ENCODE data around the gene ESR1.

The ESR1 gene

DNA sequence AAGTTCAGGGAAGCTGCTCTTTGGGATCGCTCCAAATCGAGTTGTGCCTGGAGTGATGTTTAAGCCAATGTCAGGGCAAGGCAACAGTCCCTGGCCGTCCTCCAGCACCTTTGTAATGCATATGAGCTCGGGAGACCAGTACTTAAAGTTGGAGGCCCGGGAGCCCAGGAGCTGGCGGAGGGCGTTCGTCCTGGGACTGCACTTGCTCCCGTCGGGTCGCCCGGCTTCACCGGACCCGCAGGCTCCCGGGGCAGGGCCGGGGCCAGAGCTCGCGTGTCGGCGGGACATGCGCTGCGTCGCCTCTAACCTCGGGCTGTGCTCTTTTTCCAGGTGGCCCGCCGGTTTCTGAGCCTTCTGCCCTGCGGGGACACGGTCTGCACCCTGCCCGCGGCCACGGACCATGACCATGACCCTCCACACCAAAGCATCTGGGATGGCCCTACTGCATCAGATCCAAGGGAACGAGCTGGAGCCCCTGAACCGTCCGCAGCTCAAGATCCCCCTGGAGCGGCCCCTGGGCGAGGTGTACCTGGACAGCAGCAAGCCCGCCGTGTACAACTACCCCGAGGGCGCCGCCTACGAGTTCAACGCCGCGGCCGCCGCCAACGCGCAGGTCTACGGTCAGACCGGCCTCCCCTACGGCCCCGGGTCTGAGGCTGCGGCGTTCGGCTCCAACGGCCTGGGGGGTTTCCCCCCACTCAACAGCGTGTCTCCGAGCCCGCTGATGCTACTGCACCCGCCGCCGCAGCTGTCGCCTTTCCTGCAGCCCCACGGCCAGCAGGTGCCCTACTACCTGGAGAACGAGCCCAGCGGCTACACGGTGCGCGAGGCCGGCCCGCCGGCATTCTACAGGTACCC is at the start of gene ESR1:
Gene ESR1 (plus strand): TSS at position 170 of the 858 bp plus-strand sequence. CDS start 231 bp downstream, at position 401.
- no peak for DNase-seq (ENCODE audit: low spot score)

DNA sequence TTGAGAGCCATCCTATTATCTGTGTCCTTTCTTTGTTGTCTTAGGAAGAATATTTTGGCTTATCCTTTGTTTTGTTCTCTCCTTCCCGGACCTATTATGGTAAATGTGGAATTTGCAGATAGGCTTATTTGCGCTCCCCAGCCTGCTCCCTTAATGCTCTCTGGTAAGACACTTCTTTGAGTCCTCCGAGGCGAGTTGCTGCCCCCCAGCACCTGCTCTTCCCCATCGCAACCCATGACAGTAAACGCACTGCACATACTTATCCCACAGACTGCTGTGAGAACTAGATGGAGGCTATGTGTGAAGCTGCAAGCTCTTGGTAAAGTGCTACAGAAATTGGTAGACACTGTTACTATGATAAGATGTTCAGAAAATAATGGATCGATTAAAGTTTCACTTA is 47.0 kb upstream of the ESR1 start:
- DNase-seq (ENCODE audit: low spot score), result no peak

DNA sequence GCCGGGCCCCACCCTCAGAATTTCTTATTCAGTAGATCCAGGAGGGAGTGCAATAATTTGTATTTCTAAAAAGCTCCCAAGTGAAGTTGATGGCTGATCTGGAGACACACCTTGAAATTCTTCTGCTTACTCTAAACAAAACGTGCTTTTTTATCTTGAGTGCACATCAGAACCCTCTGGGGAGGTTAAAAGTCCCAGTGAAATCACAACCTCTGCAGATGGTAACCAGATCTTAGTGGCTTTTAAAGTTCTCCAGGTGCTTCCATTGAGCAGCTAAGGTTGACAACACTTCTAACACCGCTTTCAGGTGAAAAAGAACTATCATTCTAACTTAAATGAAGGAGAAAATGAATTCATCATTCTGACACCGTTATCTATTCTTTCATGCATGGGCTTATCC is 45.6 kb upstream of the ESR1 start:
- no peak for DNase-seq (ENCODE audit: low spot score)

- DNase-seq (ENCODE audit: low spot score), result no peak
Measured at GRCh38 chr6:151762817-151763216, 44.7 kb upstream of the ESR1 start.

DNA sequence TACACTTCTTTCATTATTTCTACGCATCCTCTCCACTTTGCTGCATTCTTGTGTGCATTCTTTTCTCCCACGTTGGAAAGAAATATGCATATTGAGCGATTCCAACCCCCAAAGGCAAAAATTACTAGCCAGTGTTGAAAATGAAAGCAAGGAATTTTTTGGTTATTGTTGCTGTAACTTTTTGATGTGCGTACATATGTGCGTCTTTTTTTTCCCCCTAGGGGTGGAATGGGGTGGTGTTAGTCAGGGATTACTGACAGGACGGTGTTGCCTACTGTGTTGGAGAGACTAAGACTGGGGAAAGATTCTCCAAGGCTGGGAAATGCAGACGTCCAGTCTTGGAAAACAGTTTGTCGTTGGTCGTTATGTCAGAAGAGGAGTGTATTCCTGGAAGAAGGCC is 44.2 kb upstream of the ESR1 start:
- DNase-seq (ENCODE audit: low spot score), result no peak

GRCh38 chr6:151763938-151764680 is 43.4 kb upstream of the ESR1 start:
- peak; percentile 41 for DNase-seq (ENCODE audit: low spot score)

DNA sequence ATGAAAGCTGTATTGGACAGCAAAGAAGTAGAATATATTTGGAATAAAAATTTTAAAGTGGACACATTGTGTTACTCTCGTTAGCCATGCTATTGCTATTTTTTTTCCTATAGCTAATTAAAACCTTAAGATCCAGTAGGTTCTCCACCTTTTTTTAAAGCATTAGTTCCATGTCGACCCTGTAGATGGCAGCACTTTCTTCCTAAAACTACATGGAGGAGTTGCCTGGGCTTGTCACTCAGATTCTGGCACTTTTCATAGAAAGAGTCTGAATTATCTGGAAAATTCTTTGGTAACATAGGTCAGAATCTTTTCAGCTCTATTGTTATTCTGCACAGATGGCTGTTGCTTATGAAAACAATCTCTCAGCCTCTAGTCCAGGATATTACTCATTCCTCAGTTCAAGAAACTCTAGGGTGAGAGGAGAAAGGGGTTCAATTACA is 42.0 kb upstream of the ESR1 start:
- peak; percentile 71 for DNase-seq (ENCODE audit: low spot score)

- no peak for DNase-seq (ENCODE audit: low spot score)
Measured at GRCh38 chr6:151772446-151772845, 35.0 kb upstream of the ESR1 start.

DNA sequence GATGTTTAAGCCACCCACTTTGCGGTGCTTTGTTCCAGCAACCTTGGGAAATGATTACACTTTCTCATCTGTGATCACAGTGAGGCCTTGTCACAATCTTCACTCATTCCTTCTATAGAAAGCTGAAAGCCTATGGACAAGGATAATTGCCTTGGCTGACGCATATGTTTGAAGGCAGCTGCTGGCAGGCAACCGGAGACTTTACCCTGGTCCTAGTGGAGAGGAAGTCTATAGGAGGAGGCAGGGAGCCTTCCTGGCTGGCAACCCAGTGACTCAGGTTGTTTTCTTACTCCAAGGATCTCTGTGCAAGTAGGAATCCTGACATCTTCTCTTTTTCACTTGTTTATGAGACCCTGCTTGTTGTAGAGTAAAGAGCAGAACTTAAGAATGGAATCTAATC is 34.1 kb upstream of the ESR1 start:
- no peak for DNase-seq (ENCODE audit: low spot score)

GRCh38 chr6:151782560-151782959 is 24.9 kb upstream of the ESR1 start:
- DNase-seq (ENCODE audit: low spot score), result no peak

DNA sequence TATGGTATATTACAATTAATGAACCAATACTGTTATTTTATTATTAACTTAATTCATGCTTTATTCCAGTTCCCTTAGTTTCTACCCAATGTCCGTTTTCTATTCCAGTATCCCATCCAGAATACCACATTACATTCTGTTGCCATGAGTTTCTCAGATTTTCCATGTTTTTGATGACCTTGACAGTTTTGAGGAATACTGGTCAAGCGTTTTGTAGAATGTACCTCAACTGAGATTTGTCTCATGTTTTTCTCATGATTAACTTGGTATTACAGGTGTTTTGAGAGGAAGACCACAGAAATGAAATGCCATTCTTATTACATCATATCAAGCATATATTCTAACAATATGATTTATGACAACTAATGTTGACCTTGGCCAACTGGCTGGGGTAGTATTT is 23.8 kb upstream of the ESR1 start:
- no peak for DNase-seq (ENCODE audit: low spot score)

DNA sequence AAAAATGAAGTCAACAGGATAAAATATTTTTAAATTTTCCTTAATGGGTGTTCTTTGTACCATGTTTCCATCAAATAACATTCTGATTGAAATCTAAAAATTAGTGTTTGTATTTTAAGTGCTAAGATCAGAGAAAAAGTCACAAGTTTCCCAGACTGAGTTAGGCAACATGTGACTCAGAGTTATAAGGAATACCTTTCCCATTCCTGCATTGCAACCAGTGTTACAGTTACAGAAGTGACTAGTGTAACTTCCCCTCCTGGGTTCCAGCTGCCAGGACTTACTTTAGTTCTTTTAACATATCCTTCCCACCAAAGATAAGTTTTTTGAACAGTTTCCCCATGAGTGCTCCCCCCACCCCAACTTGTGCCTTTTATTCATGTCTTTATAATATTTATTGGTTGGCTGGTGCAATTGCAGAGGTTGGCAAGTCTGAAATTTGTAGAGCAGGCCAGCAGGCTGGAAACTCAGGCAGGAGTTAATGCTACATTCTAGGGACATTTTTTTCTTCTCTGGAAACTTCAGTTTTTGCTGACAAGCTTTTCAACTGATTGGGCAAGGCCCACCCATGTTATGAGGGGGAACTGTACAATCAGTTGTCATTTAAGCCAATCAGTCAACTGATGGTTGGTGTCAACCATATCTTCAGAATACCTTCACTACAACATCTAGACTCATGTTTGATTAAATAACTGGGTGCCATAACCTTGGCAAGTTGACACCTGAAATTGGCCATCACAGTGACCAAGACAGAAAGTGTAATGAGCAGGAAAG is 22.9 kb upstream of the ESR1 start:
- no peak for DNase-seq (ENCODE audit: low spot score)

DNA sequence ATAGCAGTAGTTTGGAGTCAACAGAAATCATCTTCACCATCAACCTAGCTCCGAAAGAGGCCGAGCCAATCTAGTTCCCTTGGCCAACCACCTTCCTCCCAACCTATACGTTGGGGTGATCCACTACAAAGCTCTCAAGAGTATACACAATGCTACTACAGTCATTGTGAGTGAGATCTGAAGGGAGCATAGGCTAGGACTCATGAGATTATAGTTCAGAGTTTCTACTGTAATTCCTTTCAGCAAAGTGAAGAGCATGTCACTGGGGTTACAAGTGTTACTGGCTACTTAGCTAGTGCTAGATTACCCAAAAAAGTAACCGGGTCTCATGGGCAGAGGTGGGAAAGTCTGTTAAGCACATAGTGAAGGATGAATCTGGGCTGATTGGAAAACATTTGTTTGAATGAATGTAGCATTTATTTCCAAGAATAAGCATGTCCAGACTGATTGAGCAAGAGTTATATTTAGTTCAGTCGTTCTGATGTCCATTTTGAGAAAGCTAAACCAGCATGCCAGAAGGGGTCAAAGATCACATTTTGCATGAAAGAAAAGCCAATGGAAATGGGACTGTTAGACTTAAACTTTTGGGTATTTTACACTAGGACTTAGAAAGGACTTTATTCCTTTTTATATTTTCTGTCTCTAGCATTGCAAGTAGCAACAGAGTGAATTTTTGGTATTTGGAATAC is 10.5 kb upstream of the ESR1 start:
- DNase-seq (ENCODE audit: low spot score), result no peak

GRCh38 chr6:151803743-151804142 is 3.7 kb upstream of the ESR1 start:
- no peak for DNase-seq (ENCODE audit: low spot score)

GRCh38 chr6:151804585-151805285 is 2.7 kb upstream of the ESR1 start:
- no peak for DNase-seq (ENCODE audit: low spot score)

DNA sequence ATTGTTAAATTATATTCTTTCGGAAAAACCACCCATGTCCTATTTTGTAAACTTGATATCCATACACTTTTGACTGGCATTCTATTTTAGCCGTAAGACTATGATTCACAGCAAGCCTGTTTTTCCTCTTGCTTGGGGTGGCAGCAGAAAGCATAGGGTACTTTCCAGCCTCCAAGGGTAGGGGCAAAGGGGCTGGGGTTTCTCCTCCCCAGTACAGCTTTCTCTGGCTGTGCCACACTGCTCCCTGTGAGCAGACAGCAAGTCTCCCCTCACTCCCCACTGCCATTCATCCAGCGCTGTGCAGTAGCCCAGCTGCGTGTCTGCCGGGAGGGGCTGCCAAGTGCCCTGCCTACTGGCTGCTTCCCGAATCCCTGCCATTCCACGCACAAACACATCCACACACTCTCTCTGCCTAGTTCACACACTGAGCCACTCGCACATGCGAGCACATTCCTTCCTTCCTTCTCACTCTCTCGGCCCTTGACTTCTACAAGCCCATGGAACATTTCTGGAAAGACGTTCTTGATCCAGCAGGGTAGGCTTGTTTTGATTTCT is 2.1 kb upstream of the ESR1 start:
- no peak for DNase-seq (ENCODE audit: low spot score)

GRCh38 chr6:151806757-151807512 is 547 bp upstream of the ESR1 start:
- DNase-seq (ENCODE audit: low spot score), result no peak

DNA sequence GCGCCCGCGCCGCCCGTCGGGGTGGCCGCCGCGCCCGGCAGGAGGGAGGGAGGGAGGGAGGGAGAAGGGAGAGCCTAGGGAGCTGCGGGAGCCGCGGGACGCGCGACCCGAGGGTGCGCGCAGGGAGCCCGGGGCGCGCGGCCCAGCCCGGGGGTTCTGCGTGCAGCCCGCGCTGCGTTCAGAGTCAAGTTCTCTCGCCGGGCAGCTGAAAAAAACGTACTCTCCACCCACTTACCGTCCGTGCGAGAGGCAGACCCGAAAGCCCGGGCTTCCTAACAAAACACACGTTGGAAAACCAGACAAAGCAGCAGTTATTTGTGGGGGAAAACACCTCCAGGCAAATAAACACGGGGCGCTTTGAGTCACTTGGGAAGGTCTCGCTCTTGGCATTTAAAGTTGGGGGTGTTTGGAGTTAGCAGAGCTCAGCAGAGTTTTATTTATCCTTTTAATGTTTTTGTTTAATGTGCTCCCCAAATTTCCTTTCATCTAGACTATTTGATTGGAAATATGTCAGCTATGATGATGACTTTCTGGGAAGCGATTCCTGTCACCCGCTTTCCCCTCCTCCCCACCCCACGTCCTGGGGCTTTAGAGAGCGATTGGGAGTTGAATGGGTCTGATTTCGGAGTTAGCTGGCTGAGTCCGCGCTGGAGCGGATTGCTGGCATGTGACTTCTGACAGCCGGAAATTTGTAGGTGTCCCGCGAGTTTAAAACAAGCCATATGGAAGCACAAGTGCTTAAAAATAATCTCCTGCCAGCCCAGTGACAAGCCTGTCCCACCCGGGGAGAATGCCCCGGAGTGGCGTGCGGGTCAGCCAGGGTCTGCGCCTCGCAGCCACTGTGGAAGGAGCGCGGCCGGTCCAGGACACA is 1.1 kb downstream of the ESR1 start:
- no peak for DNase-seq (ENCODE audit: low spot score)

DNA sequence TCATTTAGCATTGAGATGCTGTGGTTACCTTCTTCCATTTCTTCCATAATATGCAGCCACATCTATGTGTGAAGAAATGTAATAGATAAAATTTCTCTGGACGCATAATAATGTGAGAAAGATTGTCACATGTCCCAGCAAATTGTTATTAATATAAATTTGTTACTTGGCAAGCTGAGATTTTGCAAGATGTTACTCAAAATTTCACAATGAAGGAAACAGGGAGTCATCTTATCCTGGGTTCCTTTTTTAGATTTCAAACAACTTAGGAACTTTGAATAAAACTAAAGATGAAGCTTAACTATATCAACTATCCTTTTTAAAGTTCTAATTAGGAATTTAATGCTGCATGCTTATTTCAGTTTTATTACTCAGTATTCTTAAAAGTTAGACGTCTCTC is 3.6 kb downstream of the ESR1 start:
- DNase-seq (ENCODE audit: low spot score), result no peak

Data from globus pallidus (tissue), 1 donor.